ENCODE results near the gene PNMA6F.
"Not testable (repeated sequence)": the region's sequence is repeated elsewhere in the genome, so short reads cannot be mapped to it uniquely, and the experiment has no call there.

DNA sequence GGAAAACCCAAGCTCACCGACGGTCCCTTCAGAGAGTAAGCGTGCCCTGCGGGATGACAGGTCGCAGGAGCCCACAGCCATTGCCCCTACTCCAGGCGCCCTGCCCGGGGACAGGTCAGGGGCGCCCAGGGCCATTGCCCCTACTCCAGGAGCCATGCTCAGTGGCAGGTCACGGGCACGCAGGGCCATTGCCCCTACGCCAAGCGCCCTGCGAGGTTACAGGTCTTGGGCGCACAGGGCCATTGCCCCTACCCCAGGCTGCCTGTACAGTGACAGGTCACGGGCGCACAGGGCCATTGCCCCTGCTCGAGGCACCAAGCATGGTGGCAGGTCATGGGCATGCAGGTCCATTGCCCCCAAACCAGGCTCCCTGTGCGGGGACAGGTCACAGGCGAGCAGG, 49.5 kb downstream of the PNMA6F start:
- not testable (repeated sequence) for TF ChIP-seq POLR2A (IDR thresholded peaks at IDR 0.05)
- TF ChIP-seq, protein P1, sequence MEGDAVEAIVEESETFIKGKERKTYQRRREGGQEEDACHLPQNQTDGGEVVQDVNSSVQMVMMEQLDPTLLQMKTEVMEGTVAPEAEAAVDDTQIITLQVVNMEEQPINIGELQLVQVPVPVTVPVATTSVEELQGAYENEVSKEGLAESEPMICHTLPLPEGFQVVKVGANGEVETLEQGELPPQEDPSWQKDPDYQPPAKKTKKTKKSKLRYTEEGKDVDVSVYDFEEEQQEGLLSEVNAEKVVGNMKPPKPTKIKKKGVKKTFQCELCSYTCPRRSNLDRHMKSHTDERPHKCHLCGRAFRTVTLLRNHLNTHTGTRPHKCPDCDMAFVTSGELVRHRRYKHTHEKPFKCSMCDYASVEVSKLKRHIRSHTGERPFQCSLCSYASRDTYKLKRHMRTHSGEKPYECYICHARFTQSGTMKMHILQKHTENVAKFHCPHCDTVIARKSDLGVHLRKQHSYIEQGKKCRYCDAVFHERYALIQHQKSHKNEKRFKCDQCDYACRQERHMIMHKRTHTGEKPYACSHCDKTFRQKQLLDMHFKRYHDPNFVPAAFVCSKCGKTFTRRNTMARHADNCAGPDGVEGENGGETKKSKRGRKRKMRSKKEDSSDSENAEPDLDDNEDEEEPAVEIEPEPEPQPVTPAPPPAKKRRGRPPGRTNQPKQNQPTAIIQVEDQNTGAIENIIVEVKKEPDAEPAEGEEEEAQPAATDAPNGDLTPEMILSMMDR (IDR thresholded peaks at IDR 0.05), result not testable (repeated sequence)

Measured in adrenal gland (tissue), 5 donors.